AG04449 (cell line): Measurements from ENCODE around the gene TBC1D10A.

ENCODE experiments used
- CTCF ChIA-PET: fragments of 350-600 bp; formaldehyde crosslinking; extraction: SDS; loops from one replicate; lab custom pipeline; 2021; ENCODE audit warnings: antibody characterized with exemption; lab: Yijun Ruan, JAX
- POLR2A ChIA-PET: fragments of 400-600, 350-600 bp; formaldehyde crosslinking; extraction: SDS; loops from one replicate; lab custom pipeline; 2020; ENCODE audit warnings: antibody characterized with exemption, inconsistent platforms; lab: Yijun Ruan, JAX
- DNase-seq: peaks from one replicate; pipeline ENCODE4 v3.0.0-alpha.2; 2010; ENCODE audit warnings: low read depth, low spot score
- H3K4me3 ChIP-seq: 2 replicates; pipeline ENCODE4 v1.5.1; 2011; ENCODE audit warnings: low read depth, mild to moderate bottlenecking, control low read depth, low read length
- TF ChIP-seq, protein P1 (sequence below): IDR thresholded peaks from one replicate; pipeline ENCODE4 v1.5.1; 2011; ENCODE audit warnings: mild to moderate bottlenecking, moderate library complexity, low read length, control low read depth, inconsistent platforms; ENCODE audit not compliant: insufficient read depth; ENCODE audit errors: missing control alignments

The TBC1D10A gene

DNA sequence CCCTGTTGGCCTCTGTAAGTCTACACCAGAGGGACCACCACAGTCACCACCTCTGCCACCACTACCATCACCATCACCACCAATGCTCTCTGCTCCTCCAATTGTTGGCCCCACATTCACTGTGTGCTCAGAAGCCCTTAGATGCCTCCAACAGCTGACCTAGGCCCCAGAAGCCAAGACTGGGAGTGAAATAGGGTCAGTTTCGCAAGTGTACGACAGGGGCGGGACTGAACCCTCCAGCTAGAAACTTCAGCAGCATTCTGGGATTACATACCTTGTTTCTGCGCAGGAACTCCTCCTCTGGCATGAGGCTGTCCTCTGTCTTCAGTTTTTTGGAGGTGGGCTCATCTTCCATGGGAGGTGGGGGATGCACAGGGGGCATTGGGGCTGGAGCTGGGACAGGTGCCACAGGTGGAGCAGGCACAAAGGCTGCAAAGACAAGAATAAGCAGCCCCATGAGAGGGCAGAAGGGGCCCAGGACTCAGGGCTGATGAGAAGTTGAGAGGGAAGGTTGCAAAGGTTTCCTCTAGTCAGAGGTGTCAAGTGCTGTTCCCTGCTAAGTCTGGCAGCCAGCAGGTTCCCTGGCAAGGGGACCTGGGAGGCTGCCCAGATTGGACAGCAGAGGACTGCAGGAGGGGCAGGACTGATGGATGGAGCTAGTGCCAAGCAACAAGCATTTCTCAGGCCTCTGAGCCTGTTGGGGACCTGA is 10.2 kb upstream of the TBC1D10A start:
- no peak for DNase-seq
- TF ChIP-seq, protein P1, sequence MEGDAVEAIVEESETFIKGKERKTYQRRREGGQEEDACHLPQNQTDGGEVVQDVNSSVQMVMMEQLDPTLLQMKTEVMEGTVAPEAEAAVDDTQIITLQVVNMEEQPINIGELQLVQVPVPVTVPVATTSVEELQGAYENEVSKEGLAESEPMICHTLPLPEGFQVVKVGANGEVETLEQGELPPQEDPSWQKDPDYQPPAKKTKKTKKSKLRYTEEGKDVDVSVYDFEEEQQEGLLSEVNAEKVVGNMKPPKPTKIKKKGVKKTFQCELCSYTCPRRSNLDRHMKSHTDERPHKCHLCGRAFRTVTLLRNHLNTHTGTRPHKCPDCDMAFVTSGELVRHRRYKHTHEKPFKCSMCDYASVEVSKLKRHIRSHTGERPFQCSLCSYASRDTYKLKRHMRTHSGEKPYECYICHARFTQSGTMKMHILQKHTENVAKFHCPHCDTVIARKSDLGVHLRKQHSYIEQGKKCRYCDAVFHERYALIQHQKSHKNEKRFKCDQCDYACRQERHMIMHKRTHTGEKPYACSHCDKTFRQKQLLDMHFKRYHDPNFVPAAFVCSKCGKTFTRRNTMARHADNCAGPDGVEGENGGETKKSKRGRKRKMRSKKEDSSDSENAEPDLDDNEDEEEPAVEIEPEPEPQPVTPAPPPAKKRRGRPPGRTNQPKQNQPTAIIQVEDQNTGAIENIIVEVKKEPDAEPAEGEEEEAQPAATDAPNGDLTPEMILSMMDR = no peak
- no peak overlapping the region for H3K4me3 ChIP-seq
- CTCF ChIA-PET = interaction anchor here (1.2 kb wide), 2 partner anchors 9 to 51 kb away, joined by 3 to 4 read pairs; partner anchors contain the start of gene RNF215
- POLR2A ChIA-PET = no interaction called here

DNA sequence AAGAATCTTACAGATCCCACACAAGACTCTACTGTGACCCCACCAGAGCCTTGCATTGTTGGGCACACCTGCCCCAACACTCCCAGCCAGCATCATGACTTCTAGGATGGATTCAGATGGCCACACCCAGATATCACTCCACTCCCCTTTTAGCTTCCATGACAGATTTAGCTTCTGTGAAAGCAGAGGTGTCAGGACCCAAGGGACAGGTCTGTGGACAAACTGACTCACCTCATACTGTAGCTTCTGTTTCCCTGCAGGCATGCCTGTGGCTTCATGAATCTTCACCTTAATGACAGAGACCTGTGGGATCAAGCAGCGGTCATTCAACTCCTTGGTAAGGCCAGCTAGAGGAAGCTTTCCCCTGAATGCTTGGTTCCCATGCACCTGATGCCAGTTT is 8.5 kb upstream of the TBC1D10A start:
- H3K4me3 ChIP-seq = no peak overlapping the region
- CTCF ChIA-PET = interaction anchor here (0.9 to 1.4 kb wide), 3 partner anchors 12 to 51 kb away, joined by 3 to 10 read pairs (median 3); no protein-coding TSS in a partner anchor
- no peak for DNase-seq
- TF ChIP-seq, protein P1 = no peak
- POLR2A ChIA-PET = no interaction called here

DNA sequence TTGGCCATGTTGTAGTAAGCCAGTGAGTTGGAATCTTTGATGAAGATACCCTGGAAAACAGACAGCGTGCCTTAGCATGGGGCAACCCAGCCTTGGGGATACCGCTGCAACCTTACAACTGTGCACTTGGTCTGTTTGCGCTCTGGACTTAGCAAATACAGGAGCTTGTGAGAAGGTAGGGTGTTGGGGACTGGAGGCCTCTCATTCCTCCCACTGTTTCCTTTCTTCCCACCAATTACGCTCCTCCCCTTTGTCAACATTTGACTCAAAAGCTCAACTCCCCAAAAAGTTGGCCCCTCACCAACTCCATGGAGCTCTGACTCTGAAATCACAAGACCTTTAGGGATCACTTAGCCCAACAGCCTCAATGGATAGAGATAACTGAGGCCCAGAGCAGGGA is 7.9 kb upstream of the TBC1D10A start:
- POLR2A ChIA-PET = no interaction called here
- DNase-seq = no peak
- H3K4me3 ChIP-seq = no peak overlapping the region
- TF ChIP-seq, protein P1 = no peak
- CTCF ChIA-PET = interaction anchor here (1.0 to 1.4 kb wide), 2 partner anchors 13 to 47 kb away, joined by 3 to 10 read pairs; no protein-coding TSS in a partner anchor

DNA sequence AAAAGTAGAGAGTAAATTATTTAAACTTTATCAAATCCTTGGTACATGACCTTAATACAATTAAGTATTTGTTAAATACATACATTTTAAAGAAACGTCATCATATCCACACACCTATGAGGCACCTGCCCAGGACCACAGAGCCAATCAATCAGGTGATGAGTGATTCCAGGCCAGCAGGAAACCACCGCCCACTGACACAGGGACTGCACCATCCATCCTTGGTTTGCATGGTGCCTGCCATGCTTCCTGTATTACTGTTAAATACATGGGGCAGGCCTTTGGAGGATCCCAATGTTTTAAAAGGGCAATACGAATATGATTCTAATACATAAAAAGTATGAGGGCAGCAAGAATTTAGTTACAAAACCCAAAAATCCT is 7.0 kb upstream of the TBC1D10A start:
- CTCF ChIA-PET = interaction anchor here (1.4 to 2.2 kb wide), 2 partner anchors 45 to 47 kb away, joined by 3 to 10 read pairs; partner anchors contain the start of gene CASTOR1
- TF ChIP-seq, protein P1 = no peak
- no peak for DNase-seq
- POLR2A ChIA-PET = no interaction called here
- H3K4me3 ChIP-seq = no peak overlapping the region

DNA sequence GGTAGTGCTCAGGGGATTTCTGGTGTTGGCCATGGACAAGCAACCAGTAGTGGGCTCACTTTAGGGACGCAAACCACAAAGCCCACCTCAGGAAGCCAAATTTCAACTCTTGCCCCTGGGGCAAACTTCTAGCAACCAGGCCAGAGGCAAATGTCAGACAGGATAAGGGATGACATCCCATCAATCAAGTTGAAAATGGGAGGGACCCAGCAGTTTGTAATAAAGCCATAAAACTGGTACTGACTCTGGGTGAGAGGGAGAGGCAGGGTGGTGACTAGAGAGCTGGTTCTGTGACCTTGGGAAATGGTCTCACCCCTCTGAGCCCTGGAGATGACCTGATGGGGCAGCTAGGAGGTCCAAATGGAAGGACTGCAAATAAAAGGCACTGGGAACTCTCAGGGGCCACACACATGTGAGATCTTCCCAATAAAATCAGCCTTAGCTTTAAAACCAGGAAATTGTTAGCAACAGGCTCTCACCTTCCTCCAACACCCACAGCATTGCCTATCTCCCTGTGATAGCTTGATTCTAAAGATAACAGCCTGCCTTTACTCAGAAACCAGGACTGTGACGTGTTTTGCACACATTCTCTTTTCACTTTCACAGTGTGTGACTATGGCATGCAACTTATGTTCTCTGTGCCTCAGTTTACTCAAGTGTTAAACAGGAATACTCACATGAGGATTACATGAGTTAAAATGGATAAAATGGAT is 6.4 kb upstream of the TBC1D10A start:
- TF ChIP-seq, protein P1 = no peak
- no peak overlapping the region for H3K4me3 ChIP-seq
- ChIA-PET CTCF (interaction anchor here (1.4 to 2.2 kb wide), 3 partner anchors 45 to 225 kb away, joined by 3 to 10 read pairs (median 5); partner anchors contain the start of gene CASTOR1), POLR2A (no interaction called here)
- DNase-seq = no peak

DNA sequence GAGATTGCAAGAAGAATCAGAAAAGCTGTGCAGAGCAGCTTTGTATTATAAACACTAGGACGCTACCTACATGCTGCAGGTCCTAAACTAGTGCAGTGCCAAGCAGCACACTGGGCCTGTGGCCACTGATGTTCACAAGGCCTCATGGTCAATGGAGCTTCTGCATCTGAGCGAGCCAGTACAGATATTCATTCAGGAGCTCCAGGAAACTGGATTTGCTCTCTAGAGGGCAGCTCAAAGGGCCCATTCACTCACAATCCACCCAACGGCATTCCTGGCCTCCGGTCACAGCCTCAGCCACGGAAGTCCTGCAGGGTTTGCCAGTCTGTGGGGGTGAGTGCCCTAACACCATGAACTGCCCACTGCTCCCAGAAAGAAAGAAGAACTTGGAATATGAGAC is 5.8 kb upstream of the TBC1D10A start:
- POLR2A ChIA-PET = no interaction called here
- no peak for DNase-seq
- CTCF ChIA-PET = interaction anchor here (1.4 to 2.2 kb wide), 3 partner anchors 44 to 224 kb away, joined by 3 to 10 read pairs (median 5); partner anchors contain the start of gene CASTOR1
- H3K4me3 ChIP-seq = no peak overlapping the region
- TF ChIP-seq, protein P1 = no peak
